ENCODE data around the gene LBH. TPM values are rescaled to one million over a fixed set of nuclear protein-coding genes. Genes with fewer than 3 reads are reported as not detected.
"Not testable (repeated sequence)": the region's sequence is repeated elsewhere in the genome, so short reads cannot be mapped to it uniquely, and the experiment has no call there.

The LBH gene
- total RNA-seq, 1 donor from 2014 or later = 137 TPM

DNA sequence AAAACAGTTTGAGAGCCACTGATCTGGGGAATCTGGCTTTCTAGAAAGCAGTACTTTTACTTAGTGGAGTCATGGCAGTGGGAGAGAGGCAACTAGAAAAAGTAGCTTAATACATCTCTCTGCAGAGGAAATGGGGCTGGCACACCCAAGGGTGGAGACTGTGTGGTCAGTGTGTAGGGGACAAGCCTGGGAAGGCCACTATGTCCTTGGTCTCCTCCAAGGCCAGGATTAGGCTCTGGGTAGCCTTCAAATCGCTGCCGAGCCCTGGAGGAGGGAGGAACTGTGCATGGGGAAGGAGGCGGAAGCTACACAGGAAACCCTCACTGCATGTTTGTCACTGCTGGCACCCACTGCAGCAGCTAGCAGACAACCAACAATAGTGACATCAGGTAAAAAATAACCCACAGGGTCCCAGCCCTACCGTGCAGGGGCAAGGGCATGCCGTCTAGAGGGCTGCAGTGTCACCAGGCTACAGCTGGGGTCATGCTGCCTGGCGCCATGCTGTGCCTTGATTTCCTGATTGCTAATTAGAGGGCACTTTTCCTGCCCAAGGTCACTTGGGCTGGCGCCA, 34.8 kb downstream of the LBH start:
- Histone ChIP-seq H3K4me1 (peaks cover 46% of the 10 kb centered on the region), H3K27me3 (ENCODE audit: low read depth) (no peaks in the 10 kb centered on the region), H3K36me3 (no peaks in the 10 kb centered on the region), H3K9me3 (no peaks in the 10 kb centered on the region), H3K4me3 (no peak overlapping the region), H3K27ac (peak overlapping the region; percentile 67)
- TF ChIP-seq, protein P1, sequence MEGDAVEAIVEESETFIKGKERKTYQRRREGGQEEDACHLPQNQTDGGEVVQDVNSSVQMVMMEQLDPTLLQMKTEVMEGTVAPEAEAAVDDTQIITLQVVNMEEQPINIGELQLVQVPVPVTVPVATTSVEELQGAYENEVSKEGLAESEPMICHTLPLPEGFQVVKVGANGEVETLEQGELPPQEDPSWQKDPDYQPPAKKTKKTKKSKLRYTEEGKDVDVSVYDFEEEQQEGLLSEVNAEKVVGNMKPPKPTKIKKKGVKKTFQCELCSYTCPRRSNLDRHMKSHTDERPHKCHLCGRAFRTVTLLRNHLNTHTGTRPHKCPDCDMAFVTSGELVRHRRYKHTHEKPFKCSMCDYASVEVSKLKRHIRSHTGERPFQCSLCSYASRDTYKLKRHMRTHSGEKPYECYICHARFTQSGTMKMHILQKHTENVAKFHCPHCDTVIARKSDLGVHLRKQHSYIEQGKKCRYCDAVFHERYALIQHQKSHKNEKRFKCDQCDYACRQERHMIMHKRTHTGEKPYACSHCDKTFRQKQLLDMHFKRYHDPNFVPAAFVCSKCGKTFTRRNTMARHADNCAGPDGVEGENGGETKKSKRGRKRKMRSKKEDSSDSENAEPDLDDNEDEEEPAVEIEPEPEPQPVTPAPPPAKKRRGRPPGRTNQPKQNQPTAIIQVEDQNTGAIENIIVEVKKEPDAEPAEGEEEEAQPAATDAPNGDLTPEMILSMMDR (IDR thresholded peaks at IDR 0.05) = no peak
- DNase-seq = no peak
- peak; percentile 66 to 74 for ATAC-seq
- intact Hi-C loops (cut with DNase I) = no loop called here

DNA sequence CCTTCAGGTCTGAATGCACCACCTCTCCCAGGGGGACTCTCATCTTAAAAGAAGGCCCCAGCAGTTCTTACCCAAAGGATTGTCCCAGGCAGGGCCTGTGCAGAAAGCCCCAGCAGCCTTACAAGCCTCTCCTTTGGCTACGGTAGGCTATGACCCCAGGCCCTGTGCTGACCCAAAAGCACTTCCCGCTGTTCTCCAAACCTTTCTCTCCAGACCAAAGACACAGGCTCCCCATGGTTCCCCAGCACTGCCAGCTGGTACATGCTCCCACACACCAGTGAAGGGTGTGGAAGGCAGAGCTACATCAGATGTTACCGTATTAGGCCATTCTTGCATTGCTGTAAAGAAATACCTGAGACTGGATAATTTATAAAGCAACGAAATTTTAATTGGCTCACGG, 35.4 kb downstream of the LBH start:
- TF ChIP-seq, protein P1 (IDR thresholded peaks at IDR 0.05) = no peak
- intact Hi-C loops (cut with DNase I) = no loop called here
- H3K27me3 ChIP-seq (ENCODE audit: low read depth) = no peaks in the 10 kb centered on the region
- no peaks in the 10 kb centered on the region for H3K36me3 ChIP-seq
- no peak overlapping the region for H3K4me3 ChIP-seq
- DNase-seq (no peak), ATAC-seq (peak in 1 of 2 donors; percentile 4)
- H3K9me3 ChIP-seq = no peaks in the 10 kb centered on the region
- peaks cover 52% of the 10 kb centered on the region for H3K4me1 ChIP-seq
- peak overlapping the region; percentile 67 for H3K27ac ChIP-seq

DNA sequence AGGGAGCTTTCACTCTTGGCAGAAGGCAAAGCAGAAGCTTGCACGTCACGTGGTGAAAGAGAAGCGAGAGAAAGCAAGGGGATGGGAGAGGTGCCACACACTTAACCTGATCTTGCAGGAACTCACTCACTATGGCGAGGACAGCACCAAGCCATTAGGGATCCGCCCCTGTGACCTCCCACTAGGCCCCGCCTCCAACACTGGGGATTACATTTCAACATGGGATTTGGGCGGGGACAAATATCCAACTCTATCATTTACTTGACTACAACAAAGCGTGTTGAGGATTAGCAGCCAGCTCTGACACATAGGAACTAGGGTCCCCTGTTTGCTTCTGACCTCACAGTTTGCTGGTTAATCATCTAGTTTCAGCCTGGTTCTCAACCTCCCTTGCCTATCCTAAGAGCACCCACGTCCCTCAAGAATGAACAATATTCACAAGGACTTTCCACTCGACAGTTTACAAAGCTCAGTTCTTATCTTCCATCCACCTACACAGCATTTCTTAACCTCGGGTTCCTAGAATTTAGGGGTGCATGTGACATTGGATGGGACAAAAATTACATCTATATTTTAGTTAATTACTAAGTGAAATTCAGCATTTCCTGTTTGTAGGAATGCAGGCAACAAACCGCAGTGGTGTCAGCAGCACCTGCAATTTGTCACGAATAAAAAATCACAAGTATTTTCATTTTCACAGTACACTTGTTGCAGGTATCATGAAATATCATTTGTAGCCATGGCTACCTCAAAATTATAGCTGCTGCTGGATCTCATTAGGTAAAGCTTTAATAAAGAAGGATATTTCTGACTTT, 36.0 kb downstream of the LBH start:
- H3K27ac ChIP-seq = peak overlapping the region; percentile 67
- TF ChIP-seq, protein P1 (IDR thresholded peaks at IDR 0.05) = no peak
- H3K9me3 ChIP-seq = no peaks in the 10 kb centered on the region
- H3K36me3 ChIP-seq = no peaks in the 10 kb centered on the region
- peaks cover 52% of the 10 kb centered on the region for H3K4me1 ChIP-seq
- intact Hi-C loops (cut with DNase I) = no loop called here
- no peak for DNase-seq
- H3K27me3 ChIP-seq (ENCODE audit: low read depth) = no peaks in the 10 kb centered on the region
- no peak overlapping the region for H3K4me3 ChIP-seq
- ATAC-seq = peak in 1 of 2 donors; percentile 15

DNA sequence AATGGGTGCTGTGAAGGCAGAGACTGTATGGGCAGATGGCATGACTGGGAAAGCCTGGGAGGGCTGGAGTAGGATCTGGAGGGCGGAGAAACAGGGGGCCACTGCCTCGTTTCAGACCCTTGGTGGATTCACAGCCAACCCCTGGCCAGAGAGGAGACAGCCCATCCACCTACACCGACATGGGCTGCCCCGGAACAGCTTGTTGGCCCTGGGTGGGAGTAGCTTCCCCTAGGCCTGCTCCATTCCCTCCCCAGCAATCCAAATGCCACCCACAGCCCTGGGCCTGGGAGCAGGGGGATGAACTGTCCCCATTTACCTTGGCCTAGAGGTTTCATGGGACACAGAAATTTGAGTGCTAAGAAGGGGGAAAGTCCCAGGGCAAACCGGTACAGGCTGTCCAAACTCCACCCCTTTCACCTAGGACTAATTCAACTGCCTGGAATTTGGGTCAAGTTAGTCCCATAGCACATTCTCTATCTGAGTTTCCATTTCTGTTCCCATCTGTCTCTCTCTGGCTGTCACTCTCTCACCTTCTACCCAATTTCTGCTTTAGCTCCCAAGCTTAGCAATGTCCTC, 37.0 kb downstream of the LBH start:
- intact Hi-C loops (cut with DNase I) = no loop called here

DNA sequence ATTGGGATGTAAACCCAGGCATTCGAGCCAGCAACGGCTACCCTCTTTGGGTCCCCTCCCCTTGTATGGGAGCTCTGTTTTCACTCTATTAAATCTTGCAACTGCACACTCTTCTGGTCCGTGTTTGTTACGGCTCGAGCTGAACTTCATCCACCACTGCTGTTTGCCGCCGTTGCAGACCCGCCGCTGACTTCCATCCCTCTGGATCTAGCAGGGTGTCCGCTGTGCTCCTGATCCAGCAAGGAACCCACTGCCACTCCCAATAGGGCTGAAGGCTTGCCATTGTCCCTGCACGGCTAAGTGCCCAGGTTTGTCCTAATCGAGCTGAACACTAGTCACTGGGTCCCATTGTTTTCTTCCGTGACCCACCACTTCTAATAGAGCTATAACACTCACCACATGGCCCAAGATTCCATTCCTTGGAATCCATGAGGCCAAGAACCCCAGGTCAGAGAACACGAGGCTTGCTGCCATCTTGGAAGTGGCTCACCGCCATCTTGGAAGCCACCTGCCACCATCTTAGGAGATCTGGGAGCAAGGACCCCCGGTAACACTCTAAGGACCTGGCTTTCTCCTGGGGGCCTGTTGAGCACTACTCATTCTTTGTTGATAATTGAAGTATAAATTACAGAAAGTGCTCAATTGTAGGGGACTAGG, 37.9 kb downstream of the LBH start:
- peaks cover 64% of the 10 kb centered on the region for H3K4me1 ChIP-seq
- H3K9me3 ChIP-seq; DNase-seq; H3K27me3 ChIP-seq (ENCODE audit: low read depth); intact Hi-C loops (cut with DNase I); H3K27ac ChIP-seq; ATAC-seq; H3K36me3 ChIP-seq; H3K4me3 ChIP-seq: not testable (repeated sequence)

More for the DNA sequence above, 37.0 kb downstream of the LBH start:
- Histone ChIP-seq H3K36me3 (no peaks in the 10 kb centered on the region), H3K27me3 (ENCODE audit: low read depth) (no peaks in the 10 kb centered on the region), H3K27ac (no peak overlapping the region), H3K4me3 (no peak overlapping the region), H3K9me3 (no peaks in the 10 kb centered on the region), H3K4me1 (peaks cover 61% of the 10 kb centered on the region)
- DNase-seq = no peak
- TF ChIP-seq, protein P1 (IDR thresholded peaks at IDR 0.05) = no peak
- ATAC-seq = peak; percentile 41 to 71
